K562 (cell line): ENCODE data around the gene MRPL58. TPM values are rescaled to one million over a fixed set of nuclear protein-coding genes. Genes with fewer than 3 reads are reported as not detected.

Experiments used
- BCLAF1 ChIP-seq, 2 experiments: fragments of 450-650 bp in 1 of 2; IDR thresholded peaks; 2 replicates each; pipeline ENCODE4 v1.6.1; 2011 to 2017; ENCODE audit warnings: low read depth in 2 of 2, antibody characterized with exemption in 1 of 2, borderline replicate concordance in 1 of 2, low read length in 1 of 2, mild to moderate bottlenecking in 1 of 2, mixed read lengths in 1 of 2; ENCODE audit not compliant: control insufficient read depth in 1 of 2
- E2F8 ChIP-seq: fragments of 450-650 bp; IDR thresholded peaks from 2 replicates; pipeline ENCODE4 v1.7.1; 2018; ENCODE audit warnings: mild to moderate bottlenecking, low read depth; ENCODE audit not compliant: partially characterized antibody
- FOXP4 ChIP-seq: sonication (generic); formaldehyde crosslinking; IDR thresholded peaks from 2 replicates; pipeline ENCODE4 v1.8.0; 2022; ENCODE audit warnings: mild to moderate bottlenecking, missing genetic modification reagents, borderline replicate concordance
- HDAC1 ChIP-seq, 2 experiments: fragments of 450-650 bp; IDR thresholded peaks; 2 replicates each; pipeline ENCODE4 v1.6.1; 2016 to 2017; ENCODE audit warnings: inconsistent platforms in 1 of 2, mild to moderate bottlenecking in 1 of 2, moderate library complexity in 1 of 2
- HEY1 ChIP-seq: fragments of 250-450 bp; sonication (Bioruptor Pico); IDR thresholded peaks from 2 replicates; pipeline ENCODE4 v1.5.0; 2020; ENCODE audit warnings: mild to moderate bottlenecking, moderate library complexity, borderline replicate concordance
- RBM14 ChIP-seq: fragments of 200-400 bp; formaldehyde crosslinking; IDR thresholded peaks from 2 replicates; pipeline ENCODE4 v1.6.1; 2018; ENCODE audit warnings: low read depth, mild to moderate bottlenecking, low read length, moderate library complexity, borderline replicate concordance; ENCODE audit not compliant: insufficient read depth
- RBM17 ChIP-seq: fragments of 200-400 bp; formaldehyde crosslinking; IDR thresholded peaks from 2 replicates; pipeline ENCODE4 v1.6.1; 2017; ENCODE audit warnings: low read depth, mild to moderate bottlenecking, low read length, borderline replicate concordance
- SAFB2 ChIP-seq: fragments of 200-400 bp; formaldehyde crosslinking; IDR thresholded peaks from 2 replicates; pipeline ENCODE4 v1.6.1; 2018; ENCODE audit warnings: borderline replicate concordance, low read length, low read depth, moderate library complexity; ENCODE audit not compliant: severe bottlenecking
- TCF7L2 ChIP-seq: fragments of 150-350 bp; IDR thresholded peaks from 2 replicates; pipeline ENCODE4 v1.6.1; 2016; ENCODE audit warnings: low read depth, mild to moderate bottlenecking, low read length, moderate library complexity
- ZFP36 ChIP-seq: fragments of 150-350 bp; IDR thresholded peaks from 2 replicates; pipeline ENCODE4 v1.6.1; 2018; ENCODE audit warnings: low read length, low read depth; ENCODE audit not compliant: partially characterized antibody
- ZNF121 ChIP-seq: sonication (generic); formaldehyde crosslinking; conservative IDR thresholded peaks from 2 replicates; pipeline ENCODE4 v1.8.0; 2022; ENCODE audit warnings: missing genetic modification reagents
- ZNF217 ChIP-seq: sonication (generic); formaldehyde crosslinking; IDR thresholded peaks from 2 replicates; pipeline ENCODE4 v1.8.0; 2022; ENCODE audit warnings: mild to moderate bottlenecking, missing genetic modification reagents
- ZNF3 ChIP-seq: fragments of 250-450 bp; sonication (Bioruptor Pico); IDR thresholded peaks from 2 replicates; pipeline ENCODE4 v1.5.0; 2021; ENCODE audit warnings: mild to moderate bottlenecking, moderate library complexity
- ZNF586 ChIP-seq: fragments of 450-650 bp; formaldehyde crosslinking; conservative IDR thresholded peaks from 2 replicates; pipeline ENCODE4 v1.4.0; 2020; ENCODE audit warnings: mild to moderate bottlenecking, moderate library complexity
- ZNF707 ChIP-seq: fragments of 250-450 bp; sonication (Bioruptor Pico); conservative IDR thresholded peaks from 2 replicates; pipeline ENCODE4 v1.8.0; 2022; ENCODE audit warnings: inconsistent platforms, mild to moderate bottlenecking, moderate library complexity
- polyA plus RNA-seq, 8 experiments: library from polyadenylated mRNA; depleted of rRNA in 4 of 8; stranded (reverse) in 5 of 8; unstranded in 3 of 8; fragments of >200 nt; fragmentation: Nextera tagmentation in 2 of 8; fragmentation: Illumina TruSeq in 1 of 8; extraction: Ambion mirVana in 2 of 8; extraction: Trizol in 1 of 8; gene quantifications; 2 replicates each; pipeline versions ENCODE4 v1.2.1 to v1.2.3, GENCODE V29; 2011 to 2014; ENCODE audit warnings: inconsistent platforms in 1 of 8, missing spikeins in 1 of 8
- total RNA-seq, 7 experiments: library from RNA; depleted of rRNA in 6 of 7; stranded (reverse); fragments of >200 nt in 6 of 7; fragmentation: Illumina TruSeq in 2 of 7; extraction: Trizol in 2 of 7; gene quantifications; 2 replicates each; pipeline versions ENCODE4 v1.2.1 to v1.2.3, GENCODE V29; 2011 to 2021; ENCODE audit warnings: low replicate concordance in 1 of 7
- TF ChIP-seq, protein P1 (sequence below): fragments of 450-650 bp; IDR thresholded peaks from 2 replicates; pipeline ENCODE4 v1.6.1; 2017; ENCODE audit warnings: mild to moderate bottlenecking, moderate library complexity

Gene MRPL58
- total and polyA plus RNA-seq, 9 of the 15 experiments (the other 6 are each of a cell fraction or from before 2014, with no cell fraction given), result 30.8 to 107 (median 72.4) TPM

- TF ChIP-seq FOXP4 (CRISPR knock-in tag) (no peak), ZNF217 (CRISPR knock-in tag) (no peak), ZNF707 (CRISPR knock-in tag) (no peak), ZNF586 (CRISPR knock-in tag) (no peak), RBM17 (no peak), HDAC1 (IDR thresholded peaks at IDR 0.05) (0 out of 4 replicates have a peak, but pooled peaks of 1 of the 2 experiments have one; percentile 33), RBM14 (peak; percentile 88; the same call in 1 of the 2 replicates), TCF7L2 (no peak), ZNF121 (CRISPR knock-in tag) (no peak), ZNF3 (CRISPR knock-in tag) (no peak), HEY1 (CRISPR knock-in tag) (no peak), BCLAF1 (IDR thresholded peaks at IDR 0.05; ENCODE audit: borderline replicate concordance in 1 of 2, control insufficient read depth in 1 of 2, low read depth in 2 of 2, low read length in 1 of 2) (no peak), ZFP36 (no peak), SAFB2 (no peak), E2F8 (no peak)
- TF ChIP-seq, protein P1, sequence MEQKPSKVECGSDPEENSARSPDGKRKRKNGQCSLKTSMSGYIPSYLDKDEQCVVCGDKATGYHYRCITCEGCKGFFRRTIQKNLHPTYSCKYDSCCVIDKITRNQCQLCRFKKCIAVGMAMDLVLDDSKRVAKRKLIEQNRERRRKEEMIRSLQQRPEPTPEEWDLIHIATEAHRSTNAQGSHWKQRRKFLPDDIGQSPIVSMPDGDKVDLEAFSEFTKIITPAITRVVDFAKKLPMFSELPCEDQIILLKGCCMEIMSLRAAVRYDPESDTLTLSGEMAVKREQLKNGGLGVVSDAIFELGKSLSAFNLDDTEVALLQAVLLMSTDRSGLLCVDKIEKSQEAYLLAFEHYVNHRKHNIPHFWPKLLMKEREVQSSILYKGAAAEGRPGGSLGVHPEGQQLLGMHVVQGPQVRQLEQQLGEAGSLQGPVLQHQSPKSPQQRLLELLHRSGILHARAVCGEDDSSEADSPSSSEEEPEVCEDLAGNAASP, result no peak
Observed at GRCh38 chr17:74987909-74988711, 24.4 kb upstream of the MRPL58 start (continued).
